Caco-2 (cell line): ENCODE data around the gene SPDYE8. TPM values are rescaled to one million over a fixed set of nuclear protein-coding genes. Genes with fewer than 3 reads are reported as not detected.
"Not testable (repeated sequence)": the region's sequence is repeated elsewhere in the genome, so short reads cannot be mapped to it uniquely, and the experiment has no call there.

ENCODE experiments used
- Bru-seq: library from RNA; stranded (reverse); fragments of 400-500 nt; gene quantifications from one replicate; lab custom pipeline; 2021; lab: Mats Ljungman, UMichigan
- BruChase-seq, 2 experiments: library from RNA; stranded (reverse); fragments of 400-500 nt; gene quantifications; one replicate each; lab custom pipeline; 2021; lab: Mats Ljungman, UMichigan
- BruUV-seq: library from RNA; stranded (reverse); fragments of 400-500 nt; replicated peaks from 2 replicates; lab custom pipeline; 2021; lab: Mats Ljungman, UMichigan
- CTCF ChIA-PET: fragments of 300-600 bp; sonication (Branson Sonifier 250); formaldehyde crosslinking; loops from one replicate; lab custom pipeline; 2022; ENCODE audit warnings: antibody characterized with exemption; lab: Charles Lee
- POLR2A ChIA-PET: fragments of 300-600 bp; sonication (Branson Sonifier 250); formaldehyde crosslinking; loops from one replicate; lab custom pipeline; 2022; ENCODE audit warnings: antibody characterized with exemption; lab: Charles Lee
- DNase-seq, 2 experiments: peaks; one replicate each; pipeline versions ENCODE4 v3.0.0 to v3.0.0-alpha.2; 2020 to 2022
- H3K27me3 ChIP-seq: replicated peaks from 2 replicates; pipeline ENCODE4 v1.6.0; 2011; ENCODE audit warnings: low read length; ENCODE audit not compliant: control insufficient read depth, insufficient read depth
- H3K36me3 ChIP-seq: 2 replicates; pipeline ENCODE4 v1.5.1; 2011; ENCODE audit warnings: low read length; ENCODE audit not compliant: control insufficient read depth, insufficient read depth
- H3K4me1 ChIP-seq: fragments of 250-450 bp; sonication (Bioruptor Pico); 2 replicates; pipeline ENCODE4 v1.5.1; 2020; ENCODE audit warnings: mild to moderate bottlenecking
- H3K4me3 ChIP-seq: 2 replicates; pipeline ENCODE4 v1.5.1; 2011; ENCODE audit warnings: low read depth, mild to moderate bottlenecking, control low read depth, low read length
- H3K9me3 ChIP-seq: fragments of 250-450 bp; sonication (Bioruptor Pico); 2 replicates; pipeline ENCODE4 v1.5.1; 2020; ENCODE audit warnings: mild to moderate bottlenecking, moderate library complexity
- H3K27ac Mint-ChIP-seq: one replicate; pipeline ENCODE4 v1.8.0; 2022; ENCODE audit warnings: mixed read lengths; ENCODE audit not compliant: unreplicated experiment
- H3K27me3 Mint-ChIP-seq: one replicate; pipeline ENCODE4 v1.8.0; 2022; ENCODE audit warnings: mixed read lengths; ENCODE audit not compliant: insufficient read depth, unreplicated experiment
- H3K36me3 Mint-ChIP-seq: one replicate; pipeline ENCODE4 v1.8.0; 2022; ENCODE audit warnings: mild to moderate bottlenecking, mixed read lengths; ENCODE audit not compliant: insufficient read depth, unreplicated experiment
- H3K4me1 Mint-ChIP-seq: one replicate; pipeline ENCODE4 v1.8.0; 2022; ENCODE audit warnings: low read depth, mixed read lengths; ENCODE audit not compliant: unreplicated experiment
- H3K4me3 Mint-ChIP-seq: one replicate; pipeline ENCODE4 v1.8.0; 2022; ENCODE audit warnings: mild to moderate bottlenecking, moderate library complexity, mixed read lengths; ENCODE audit not compliant: unreplicated experiment
- H3K9me3 Mint-ChIP-seq: one replicate; pipeline ENCODE4 v1.8.0; 2022; ENCODE audit warnings: mixed read lengths; ENCODE audit not compliant: unreplicated experiment
- intact Hi-C: fragments of 100-400 bp; cut with micrococcal nuclease; formaldehyde crosslinking; loops from one replicate; pipeline ENCODE4 v1.10.0; 2022; ENCODE audit not compliant: unreplicated experiment
- long read RNA-seq: library from polyadenylated mRNA; stranded (forward); transcript quantifications from one replicate; pipeline ENCODE4 v2.0.0, GENCODE V29; 2022
- total RNA-seq: library from RNA; stranded (reverse); gene quantifications from 2 replicates; pipeline ENCODE4 v1.2.3, GENCODE V29; 2022

SPDYE8 gene
- total RNA-seq (not detected in 2 replicates), Bru-seq, nascent RNA (not detected), BruChase-seq, experiment 1, labeled RNA remaining after a 2-hour chase (not detected), BruChase-seq, experiment 2, labeled RNA remaining after a 6-hour chase (not detected)
- long read RNA-seq, partial matches to known transcripts, result 0 of 1 reads
- long read RNA-seq, other reads (novel, unspliced or antisense), result 1 of 1 reads

DNA sequence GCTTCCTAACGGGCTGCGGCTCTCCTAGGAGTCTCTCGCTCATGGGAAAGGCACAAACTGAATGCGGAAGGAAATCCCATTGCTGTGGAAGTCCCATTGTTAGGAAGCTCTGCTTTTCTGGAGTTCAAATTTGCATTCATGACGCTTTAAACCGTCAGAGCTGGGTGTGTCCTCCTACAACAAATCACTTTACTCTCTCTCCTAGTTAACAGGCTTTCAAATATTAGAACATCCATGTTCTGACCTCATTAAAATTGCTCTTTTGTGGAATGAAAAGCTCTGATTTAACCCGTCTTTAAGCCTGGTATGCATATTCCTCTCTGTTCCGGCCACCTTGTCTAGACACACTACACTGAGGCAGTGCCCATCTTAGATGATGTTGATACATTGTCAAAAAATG lies at the start of gene SPDYE8:
TSS of gene SPDYE8 (minus strand) at position 101 of the 400 bp plus-strand sequence. CDS start 1,800 bp downstream, outside the sequence.
- intact Hi-C loops, H3K9me3 Mint-ChIP-seq, H3K9me3 ChIP-seq, POLR2A ChIA-PET, H3K36me3 ChIP-seq, H3K27me3 Mint-ChIP-seq, H3K4me3 Mint-ChIP-seq, CTCF ChIA-PET, DNase-seq, H3K4me3 ChIP-seq, BruUV-seq, H3K36me3 Mint-ChIP-seq, H3K27me3 ChIP-seq, H3K4me1 ChIP-seq, H3K4me1 Mint-ChIP-seq, H3K27ac Mint-ChIP-seq: not testable (repeated sequence)

DNA sequence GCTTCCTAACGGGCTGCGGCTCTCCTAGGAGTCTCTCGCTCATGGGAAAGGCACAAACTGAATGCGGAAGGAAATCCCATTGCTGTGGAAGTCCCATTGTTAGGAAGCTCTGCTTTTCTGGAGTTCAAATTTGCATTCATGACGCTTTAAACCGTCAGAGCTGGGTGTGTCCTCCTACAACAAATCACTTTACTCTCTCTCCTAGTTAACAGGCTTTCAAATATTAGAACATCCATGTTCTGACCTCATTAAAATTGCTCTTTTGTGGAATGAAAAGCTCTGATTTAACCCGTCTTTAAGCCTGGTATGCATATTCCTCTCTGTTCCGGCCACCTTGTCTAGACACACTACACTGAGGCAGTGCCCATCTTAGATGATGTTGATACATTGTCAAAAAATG lies 28.2 kb upstream of the SPDYE8 start, which contains the start of gene SPDYE11:
TSS of gene SPDYE11 (minus strand) at position 101 of the 400 bp plus-strand sequence. CDS start 1,800 bp downstream, outside the sequence.
- CTCF ChIA-PET, H3K27me3 ChIP-seq, H3K4me1 ChIP-seq, H3K27ac Mint-ChIP-seq, H3K4me3 ChIP-seq, H3K36me3 ChIP-seq, H3K9me3 ChIP-seq, DNase-seq, H3K36me3 Mint-ChIP-seq, POLR2A ChIA-PET, H3K9me3 Mint-ChIP-seq, intact Hi-C loops, BruUV-seq, H3K4me1 Mint-ChIP-seq, H3K4me3 Mint-ChIP-seq, H3K27me3 Mint-ChIP-seq: not testable (repeated sequence)

DNA sequence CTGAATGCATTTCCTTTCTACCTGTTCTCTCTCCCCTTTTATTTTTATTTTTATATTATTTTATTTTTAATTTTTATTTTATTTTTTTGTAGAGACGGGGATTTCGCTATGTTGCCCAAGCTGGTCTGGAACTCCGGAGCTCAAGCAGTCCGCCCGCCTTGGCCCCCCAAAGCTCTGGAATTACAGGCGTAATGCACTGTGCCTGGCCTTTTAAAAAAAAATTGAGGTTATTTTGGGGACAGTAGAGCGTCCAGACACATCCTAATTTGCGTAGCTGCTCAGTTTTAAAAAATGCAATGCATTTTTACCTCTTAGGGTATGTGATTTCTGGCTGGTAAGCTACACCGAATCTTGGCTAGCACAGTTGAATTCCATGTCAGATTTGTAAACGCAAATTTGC lies 23.1 kb downstream of the SPDYE8 start:
- H3K4me1 Mint-ChIP-seq, H3K36me3 ChIP-seq, CTCF ChIA-PET, H3K4me1 ChIP-seq, H3K27ac Mint-ChIP-seq, H3K27me3 ChIP-seq, H3K27me3 Mint-ChIP-seq, H3K9me3 Mint-ChIP-seq, H3K9me3 ChIP-seq, intact Hi-C loops, H3K4me3 Mint-ChIP-seq, POLR2A ChIA-PET: not testable (repeated sequence)
- TSS peak; percentile 83 for BruUV-seq
- H3K36me3 Mint-ChIP-seq, result peaks cover 14% of the 10 kb centered on the region
- H3K4me3 ChIP-seq, result peak overlapping the region; percentile 41
- DNase-seq, result peak in 1 of 2 experiments; percentile 21

- H3K36me3 Mint-ChIP-seq, result peaks cover 14% of the 10 kb centered on the region
- H3K4me1 Mint-ChIP-seq, BruUV-seq, H3K36me3 ChIP-seq, H3K9me3 Mint-ChIP-seq, CTCF ChIA-PET, H3K27me3 ChIP-seq, intact Hi-C loops, H3K27me3 Mint-ChIP-seq, POLR2A ChIA-PET, H3K9me3 ChIP-seq, H3K4me1 ChIP-seq: not testable (repeated sequence)
- H3K4me3 Mint-ChIP-seq, result peak overlapping the region; percentile 89
- DNase-seq, result peak; percentile 95 to 98
- H3K27ac Mint-ChIP-seq, result peak overlapping the region; percentile 97
- H3K4me3 ChIP-seq, result peak overlapping the region; percentile 45
These were observed 23.7 kb downstream of the SPDYE8 start for GRCh38 chr7:73005693-73006447.

DNA sequence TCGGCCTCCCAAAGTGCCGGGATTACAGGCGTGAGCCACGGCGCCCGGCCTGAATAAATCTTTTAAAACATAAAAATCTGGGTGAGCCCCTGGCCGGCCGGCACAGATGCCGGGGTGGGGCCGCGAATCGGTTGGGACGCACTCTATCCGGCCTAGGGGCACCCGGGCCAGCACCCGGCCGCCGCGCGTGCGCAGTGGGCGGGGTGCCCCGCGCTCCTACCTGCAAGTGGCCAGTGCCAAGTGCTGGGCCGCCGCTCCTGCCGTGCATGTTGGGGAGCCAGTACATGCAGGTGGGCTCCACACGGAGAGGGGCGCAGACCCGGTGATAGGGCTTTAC lies 24.2 kb downstream of the SPDYE8 start:
- H3K27me3 Mint-ChIP-seq, H3K4me1 Mint-ChIP-seq, H3K9me3 ChIP-seq, H3K27me3 ChIP-seq, CTCF ChIA-PET, H3K36me3 ChIP-seq, intact Hi-C loops, POLR2A ChIA-PET, H3K9me3 Mint-ChIP-seq, H3K4me1 ChIP-seq: not testable (repeated sequence)
- TSS peak; percentile 91 for BruUV-seq
- Mint-ChIP-seq H3K4me3 (peak overlapping the region; percentile 89), H3K36me3 (peaks cover 14% of the 10 kb centered on the region), H3K27ac (peak overlapping the region; percentile 97)
- peak; percentile 78 to 89 for DNase-seq
- peak overlapping the region; percentile 34 for H3K4me3 ChIP-seq

DNA sequence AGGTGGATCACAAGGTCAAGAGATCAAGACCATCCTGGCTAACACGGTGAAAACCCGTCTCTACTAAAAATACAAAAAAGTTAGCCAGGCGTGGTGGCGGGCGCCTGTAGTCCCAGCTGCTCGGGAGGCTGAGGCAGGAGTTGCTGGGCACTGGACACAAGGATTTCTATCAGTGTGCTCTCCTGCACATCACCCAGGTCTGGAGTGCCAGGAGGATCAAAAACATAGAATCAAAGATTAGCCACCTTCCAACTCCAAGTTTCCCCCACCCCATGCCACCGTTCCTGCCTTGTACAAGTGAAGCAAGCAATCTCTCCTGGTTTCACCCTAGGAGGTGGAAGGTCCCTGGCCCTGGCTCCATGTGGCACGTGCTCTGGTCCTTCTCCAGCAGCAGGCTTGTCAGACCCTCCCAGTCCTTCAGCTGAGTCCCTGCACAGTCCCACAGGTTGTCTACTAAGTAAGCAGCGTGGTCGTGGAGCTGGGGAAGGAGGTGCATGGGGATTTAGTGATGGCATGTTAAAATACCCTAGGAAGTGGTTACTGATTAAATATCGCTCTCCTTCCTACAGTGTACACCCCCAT lies 31.6 kb downstream of the SPDYE8 start:
- CTCF ChIA-PET, POLR2A ChIA-PET, H3K4me1 Mint-ChIP-seq, H3K9me3 ChIP-seq, H3K4me3 Mint-ChIP-seq, H3K36me3 ChIP-seq, H3K4me1 ChIP-seq, H3K9me3 Mint-ChIP-seq, H3K4me3 ChIP-seq, DNase-seq, H3K27me3 ChIP-seq, H3K27me3 Mint-ChIP-seq, intact Hi-C loops, H3K27ac Mint-ChIP-seq, H3K36me3 Mint-ChIP-seq: not testable (repeated sequence)
- BruUV-seq, result TSS peak; percentile 4
